H9 (cell line): ENCODE results near the gene PGAP6. TPM values are rescaled to one million over a fixed set of nuclear protein-coding genes. Genes with fewer than 3 reads are reported as not detected.
A peak's percentile ranks its signal among the peaks of the same experiment; 100 is the strongest.

Experiments used
- DNase-seq: peaks from one replicate; pipeline ENCODE4 v3.0.0-alpha.2; 2017
- H2AFZ ChIP-seq: one replicate; pipeline ENCODE4 v1.6.1; 2013; ENCODE audit warnings: mild to moderate bottlenecking, low read length, control low read depth, moderate library complexity
- H2AK5ac ChIP-seq: 2 replicates; pipeline ENCODE4 v1.6.1; 2013; ENCODE audit warnings: low read length, control low read depth, mixed read lengths; ENCODE audit not compliant: insufficient read length
- H2BK120ac ChIP-seq: one replicate; pipeline ENCODE4 v1.6.1; 2013; ENCODE audit warnings: low read depth, mild to moderate bottlenecking, low read length, control low read depth, inconsistent platforms; ENCODE audit not compliant: poor library complexity, severe bottlenecking
- H2BK12ac ChIP-seq: 2 replicates; pipeline ENCODE4 v1.6.1; 2013; ENCODE audit warnings: low read length, control low read depth, mixed read lengths, low read depth; ENCODE audit not compliant: insufficient read length
- H2BK15ac ChIP-seq: 2 replicates; pipeline ENCODE4 v1.6.1; 2013; ENCODE audit warnings: low read depth, low read length, control low read depth
- H2BK20ac ChIP-seq: one replicate; pipeline ENCODE4 v1.6.1; 2013; ENCODE audit warnings: low read depth, mild to moderate bottlenecking, low read length, control low read depth, inconsistent platforms; ENCODE audit not compliant: poor library complexity, severe bottlenecking
- H2BK5ac ChIP-seq: 2 replicates; pipeline ENCODE4 v1.6.1; 2013; ENCODE audit warnings: low read length, control low read depth, mixed read lengths; ENCODE audit not compliant: insufficient read length
- H3K14ac ChIP-seq: 2 replicates; pipeline ENCODE4 v1.6.1; 2013; ENCODE audit warnings: low read length, control low read depth; ENCODE audit not compliant: insufficient read depth
- H3K18ac ChIP-seq: 2 replicates; pipeline ENCODE4 v1.6.1; 2013; ENCODE audit warnings: low read depth, mild to moderate bottlenecking, mixed read lengths, low read length, control low read depth; ENCODE audit not compliant: insufficient read length
- H3K23ac ChIP-seq: 2 replicates; pipeline ENCODE4 v1.6.1; 2013; ENCODE audit warnings: low read length, control low read depth, mixed read lengths, low read depth; ENCODE audit not compliant: insufficient read length
- H3K23me2 ChIP-seq: 2 replicates; pipeline ENCODE4 v1.6.1; 2013; ENCODE audit warnings: low read depth, mild to moderate bottlenecking, mixed read lengths, low read length, control low read depth; ENCODE audit not compliant: insufficient read length, poor library complexity, severe bottlenecking
- H3K27ac ChIP-seq: 2 replicates; pipeline ENCODE4 v1.5.1; 2013; ENCODE audit warnings: low read length, control low read depth, mixed read lengths, low read depth; ENCODE audit not compliant: insufficient read length
- H3K27me3 ChIP-seq: 2 replicates; pipeline ENCODE4 v1.6.1; 2013; ENCODE audit warnings: low read length, control low read depth, inconsistent platforms; ENCODE audit not compliant: insufficient read depth
- H3K4ac ChIP-seq: 2 replicates; pipeline ENCODE4 v1.6.1; 2013; ENCODE audit warnings: low read depth, mild to moderate bottlenecking, control low read depth, inconsistent platforms, low read length, moderate library complexity
- H3K4me1 ChIP-seq: 2 replicates; pipeline ENCODE4 v1.6.1; 2013; ENCODE audit warnings: low read length, control low read depth, inconsistent platforms; ENCODE audit not compliant: insufficient read depth
- H3K4me2 ChIP-seq: 2 replicates; pipeline ENCODE4 v1.6.1; 2013; ENCODE audit warnings: low read length, control low read depth, mixed read lengths; ENCODE audit not compliant: insufficient read length, insufficient read depth
- H3K56ac ChIP-seq: 2 replicates; pipeline ENCODE4 v1.6.1; 2013; ENCODE audit warnings: low read depth, mild to moderate bottlenecking, mixed read lengths, low read length, control low read depth; ENCODE audit not compliant: insufficient read length
- H3K79me1 ChIP-seq: 2 replicates; pipeline ENCODE4 v1.6.1; 2013; ENCODE audit warnings: low read depth, mild to moderate bottlenecking, moderate library complexity, low read length, control low read depth, inconsistent platforms; ENCODE audit not compliant: insufficient read depth, poor library complexity, severe bottlenecking
- H3K79me2 ChIP-seq: 2 replicates; pipeline ENCODE4 v1.6.1; 2013; ENCODE audit warnings: low read length, control low read depth, inconsistent platforms; ENCODE audit not compliant: insufficient read depth
- H3K9ac ChIP-seq: 2 replicates; pipeline ENCODE4 v1.6.1; 2013; ENCODE audit warnings: low read length, control low read depth, mixed read lengths; ENCODE audit not compliant: insufficient read length; ENCODE audit errors: extremely low read depth
- H3K9me3 ChIP-seq: one replicate; pipeline ENCODE4 v1.6.1; 2013; ENCODE audit warnings: low read depth, low read length, inconsistent platforms; ENCODE audit not compliant: control insufficient read depth
- H3T11ph ChIP-seq: one replicate; pipeline ENCODE4 v1.6.1; 2013; ENCODE audit warnings: mild to moderate bottlenecking, low read length, control low read depth, inconsistent platforms
- H4K20me1 ChIP-seq: one replicate; pipeline ENCODE4 v1.6.1; 2013; ENCODE audit not compliant: control insufficient read depth, insufficient read length, insufficient read depth
- H4K5ac ChIP-seq: 2 replicates; pipeline ENCODE4 v1.6.1; 2013; ENCODE audit warnings: low read depth, mild to moderate bottlenecking, mixed read lengths, low read length, control low read depth; ENCODE audit not compliant: insufficient read length
- H4K8ac ChIP-seq: replicated peaks from 2 replicates; pipeline ENCODE4 v1.6.1; 2013; ENCODE audit warnings: low read length, control low read depth, mixed read lengths, low read depth; ENCODE audit not compliant: insufficient read length
- H4K91ac ChIP-seq: 2 replicates; pipeline ENCODE4 v1.6.1; 2013; ENCODE audit warnings: low read depth, mild to moderate bottlenecking, moderate library complexity, mixed read lengths, low read length, control low read depth; ENCODE audit not compliant: insufficient read length
- H3K27ac Mint-ChIP-seq, 3 experiments: 2 replicates in 2 of 3; 3 replicates in 1 of 3; pipeline ENCODE4 v1.8.0; 2020 to 2021; ENCODE audit warnings: mixed read lengths in 3 of 3, mild to moderate bottlenecking in 1 of 3, moderate library complexity in 1 of 3
- H3K27me3 Mint-ChIP-seq: 2 replicates; pipeline ENCODE4 v1.8.0; 2021; ENCODE audit warnings: low read depth, mild to moderate bottlenecking, moderate library complexity, mixed read lengths
- H3K36me3 Mint-ChIP-seq, 3 experiments: 2 replicates in 2 of 3; 3 replicates in 1 of 3; pipeline ENCODE4 v1.8.0; 2020 to 2021; ENCODE audit warnings: low read depth in 3 of 3, mixed read lengths in 3 of 3; ENCODE audit not compliant: insufficient read depth in 1 of 3
- H3K4me1 Mint-ChIP-seq, 2 experiments: 2 replicates each; pipeline ENCODE4 v1.8.0; 2020; ENCODE audit warnings: mixed read lengths in 2 of 2
- H3K4me3 Mint-ChIP-seq, 2 experiments: 2 replicates in 1 of 2; 3 replicates in 1 of 2; pipeline ENCODE4 v1.8.0; 2020 to 2021; ENCODE audit warnings: mild to moderate bottlenecking in 2 of 2, mixed read lengths in 2 of 2, moderate library complexity in 1 of 2
- H3K9me3 Mint-ChIP-seq, 2 experiments: 2 replicates in 1 of 2; 3 replicates in 1 of 2; pipeline ENCODE4 v1.8.0; 2020; ENCODE audit warnings: mild to moderate bottlenecking in 2 of 2, mixed read lengths in 2 of 2, moderate library complexity in 1 of 2
- CTCF ChIP-seq: fragments of 200-600 bp; sonication (generic); conservative IDR thresholded peaks from 3 replicates; pipeline ENCODE4 v1.8.0; 2021; ENCODE audit warnings: antibody characterized with exemption, mild to moderate bottlenecking
- WGBS: extraction: QIAGEN DNeasy Blood & Tissue Kit; methylation state at CpG from one replicate; pipeline ENCODE4 v1.1.7; 2013; ENCODE audit warnings: missing lambda C conversion rate, low lambda C conversion rate, mixed read lengths; ENCODE audit not compliant: insufficient read length; ENCODE audit errors: extremely low coverage; 5-methylcytosine and 5-hydroxymethylcytosine counted together
- total RNA-seq: library from RNA; stranded (reverse); gene quantifications from 2 replicates; pipeline ENCODE4 v1.2.1, GENCODE V29; 2021

The PGAP6 gene
- total RNA-seq, 1 experiment from 2014 or later = 111 TPM

- Histone ChIP-seq H3K9me3 (no peaks in the 10 kb centered on the region), H3K9ac (no peak overlapping the region), H3K79me2 (no peaks in the 10 kb centered on the region), H3K79me1 (no peaks in the 10 kb centered on the region), H2BK120ac (no peak overlapping the region), H2BK5ac (no peak overlapping the region), H3T11ph (no peak overlapping the region), H4K20me1 (peaks cover 2% of the 10 kb centered on the region), H2AK5ac (no peak overlapping the region), H3K56ac (no peak overlapping the region), H3K4me1 (peaks cover 2% of the 10 kb centered on the region; the same call in 1 of the 2 replicates), H3K23ac (no peak overlapping the region), H3K18ac (no peak overlapping the region), H3K27me3 (no peaks in the 10 kb centered on the region), H4K91ac (no peak overlapping the region), H2BK12ac (no peak overlapping the region), H2BK20ac (no peak overlapping the region), H4K5ac (no peak overlapping the region), H4K8ac (no peak overlapping the region), H3K4ac (no peak overlapping the region), H3K23me2 (no peaks in the 10 kb centered on the region), H3K14ac (no peak overlapping the region), H3K4me2 (peak overlapping the region; percentile 6), H2BK15ac (no peak overlapping the region), H3K27ac (no peak overlapping the region), H2AFZ (no peak overlapping the region)
- WGBS = no CpG with 5 or more reads among the region's 24 CpGs
- Mint-ChIP-seq H3K27ac (peak overlapping the region in 1 of 3 experiments; percentile 91; a peak in 2 of 7 replicates), H3K9me3 (peaks cover 0 to 2% of the 10 kb centered on the region in 2 experiments; a peak in 2 of 5 replicates), H3K36me3 (peaks cover 15 to 23% (median 22%) of the 10 kb centered on the region in 3 experiments), H3K4me3 (peak overlapping the region; percentile 51 to 71), H3K4me1 (peaks cover 22 to 24% of the 10 kb centered on the region in 2 experiments), H3K27me3 (no peaks in the 10 kb centered on the region)
- TF ChIP-seq CTCF = peak; percentile 27; the same call in 2 of the 3 replicates
- DNase-seq = peak; percentile 73
Measured at GRCh38 chr16:398561-399339, 17.0 kb upstream of the PGAP6 start.
